ENCODE measurements around the gene SPTBN1. TPM values are rescaled to one million over a fixed set of nuclear protein-coding genes. Genes with fewer than 3 reads are reported as not detected.

The SPTBN1 gene
- total and polyA plus RNA-seq, 3 donors from 2014 or later = 143 to 366 (median 278) TPM

GRCh38 chr2:54634021-54634420 is 177.9 kb downstream of the SPTBN1 start:
- no peak for DNase-seq
- no peaks in the 10 kb centered on the region for H3K27me3 ChIP-seq
- intact Hi-C loops (cut with DNase I; ENCODE audit: low total_unique reads) = no loop called here
- 35 to 58% methylated on average over 3 of the region's 3 CpGs for WGBS, 2 donors
- no peak for TF ChIP-seq POLR2A (IDR thresholded peaks at IDR 0.05)
- TF ChIP-seq CTCF (IDR thresholded peaks at IDR 0.05) = no peak
- H3K27ac ChIP-seq = peak overlapping the region; percentile 40 to 86
- no peak overlapping the region for H3K4me3 ChIP-seq
- no peaks in the 10 kb centered on the region for H3K36me3 ChIP-seq (ENCODE audit: low read depth, missing control alignments)
- H3K4me1 ChIP-seq = peaks cover 41% of the 10 kb centered on the region
- H3K9me3 ChIP-seq = no peaks in the 10 kb centered on the region

- WGBS, 2 donors = 60 to 66% methylated on average over 15 to 16 of the region's 16 CpGs
- Histone ChIP-seq H3K9me3 (no peaks in the 10 kb centered on the region), H3K4me3 (no peak overlapping the region), H3K27me3 (no peaks in the 10 kb centered on the region), H3K27ac (peak overlapping the region; percentile 56 to 86), H3K36me3 (ENCODE audit: low read depth, missing control alignments) (no peaks in the 10 kb centered on the region), H3K4me1 (peaks cover 43% of the 10 kb centered on the region)
- TF ChIP-seq POLR2A (IDR thresholded peaks at IDR 0.05) = no peak
- TF ChIP-seq CTCF (IDR thresholded peaks at IDR 0.05) = no peak
- intact Hi-C loops (cut with DNase I; ENCODE audit: low total_unique reads) = no loop called here
- peak; percentile 71 for DNase-seq
Measured at GRCh38 chr2:54634564-54635511, 178.7 kb downstream of the SPTBN1 start.

GRCh38 chr2:54635554-54636152 is 179.5 kb downstream of the SPTBN1 start:
- DNase-seq = no peak
- intact Hi-C loops (cut with DNase I; ENCODE audit: low total_unique reads) = no loop called here
- Histone ChIP-seq H3K4me3 (no peak overlapping the region), H3K27ac (peak overlapping the region; percentile 56 to 86), H3K36me3 (ENCODE audit: low read depth, missing control alignments) (no peaks in the 10 kb centered on the region), H3K4me1 (peaks cover 50% of the 10 kb centered on the region), H3K27me3 (no peaks in the 10 kb centered on the region), H3K9me3 (no peaks in the 10 kb centered on the region)
- TF ChIP-seq CTCF (IDR thresholded peaks at IDR 0.05) = no peak
- TF ChIP-seq POLR2A (IDR thresholded peaks at IDR 0.05) = no peak
- 44 to 51% methylated on average over 3 of the region's 3 CpGs for WGBS, 2 donors

- Histone ChIP-seq H3K4me3 (no peak overlapping the region), H3K36me3 (ENCODE audit: low read depth, missing control alignments) (no peaks in the 10 kb centered on the region), H3K27ac (peak overlapping the region in 1 of 2 donors; percentile 28), H3K4me1 (peaks cover 51% of the 10 kb centered on the region), H3K27me3 (no peaks in the 10 kb centered on the region), H3K9me3 (no peaks in the 10 kb centered on the region)
- 63 to 79% methylated on average over 9 of the region's 9 CpGs for WGBS, 2 donors
- TF ChIP-seq CTCF (IDR thresholded peaks at IDR 0.05) (no peak), POLR2A (IDR thresholded peaks at IDR 0.05) (no peak)
- intact Hi-C loops (cut with DNase I; ENCODE audit: low total_unique reads) = no loop called here
- DNase-seq = no peak
Measured at GRCh38 chr2:54636415-54637139, 180.4 kb downstream of the SPTBN1 start.
